ENCODE measurements around the gene RECQL5.

GRCh38 chr17:75683583-75683982, 16.6 kb upstream of the RECQL5 start:
- TF ChIP-seq CTCF (IDR thresholded peaks at IDR 0.05) (no peak), POLR2AphosphoS5 (IDR thresholded peaks at IDR 0.05) (no peak), POLR2A (IDR thresholded peaks at IDR 0.05) (no peak), EP300 (IDR thresholded peaks at IDR 0.05) (no peak)

Measured in sigmoid colon (tissue), 4 donors.